Dermis microvascular lymphatic vessel endothelial cell (primary cell): ENCODE measurements around the gene LDLRAD3. TPM values are rescaled to one million over a fixed set of nuclear protein-coding genes. Genes with fewer than 3 reads are reported as not detected.

ENCODE experiments used
- DNase-seq, 2 donors: peaks; one replicate each; pipeline versions ENCODE4 v3.0.0 to v3.0.0-alpha.2; 2010; ENCODE audit warnings: low read depth in 2 of 2
- total RNA-seq: library from RNA; depleted of rRNA; stranded (reverse); fragments of >200 nt; gene quantifications from 2 replicates; pipeline ENCODE4 v1.2.1, GENCODE V29; 2014

LDLRAD3 gene
- total RNA-seq, 1 donor from 2014 or later, result 4.5 TPM

DNA sequence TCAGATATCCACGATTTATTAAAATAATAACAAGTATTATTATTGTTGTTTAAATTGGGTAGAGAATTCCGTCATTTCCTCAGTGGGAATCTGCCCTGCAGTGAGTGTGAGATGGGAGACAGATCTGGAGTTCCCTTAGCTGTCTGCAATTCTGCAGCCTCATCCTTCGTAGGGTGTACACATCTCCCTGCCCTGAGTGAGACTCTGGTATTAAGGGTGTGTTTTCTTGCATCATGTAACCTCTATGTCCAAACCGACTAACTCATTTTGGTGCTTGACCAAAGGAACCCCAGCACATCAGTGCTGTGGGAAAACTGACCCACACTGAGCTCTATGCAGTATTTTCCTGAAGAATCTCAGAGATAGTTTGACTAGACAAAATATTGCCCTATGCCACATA, 157.6 kb downstream of the LDLRAD3 start:
- DNase-seq, result no peak

DNA sequence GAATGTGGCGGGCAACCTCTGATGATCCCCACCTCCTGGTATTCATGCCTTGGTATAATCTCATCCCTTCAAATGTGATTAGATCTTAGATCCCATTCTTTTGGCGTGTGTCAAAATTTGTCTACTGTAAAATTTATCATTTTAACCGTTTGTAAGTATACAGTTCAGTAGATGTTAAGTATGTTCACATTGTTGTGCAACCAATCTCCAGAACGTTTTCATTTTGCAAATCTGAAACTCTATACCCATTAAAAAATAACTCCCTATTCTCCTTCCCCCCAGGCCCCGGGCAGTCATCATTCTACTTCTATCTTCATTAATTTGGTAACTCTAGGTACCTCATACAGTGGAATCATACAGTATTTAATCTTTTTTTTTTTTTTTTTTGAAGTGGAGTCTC, 159.0 kb downstream of the LDLRAD3 start:
- DNase-seq, result no peak

GRCh38 chr11:36103933-36104530, 160.2 kb downstream of the LDLRAD3 start:
- DNase-seq, result no peak

DNA sequence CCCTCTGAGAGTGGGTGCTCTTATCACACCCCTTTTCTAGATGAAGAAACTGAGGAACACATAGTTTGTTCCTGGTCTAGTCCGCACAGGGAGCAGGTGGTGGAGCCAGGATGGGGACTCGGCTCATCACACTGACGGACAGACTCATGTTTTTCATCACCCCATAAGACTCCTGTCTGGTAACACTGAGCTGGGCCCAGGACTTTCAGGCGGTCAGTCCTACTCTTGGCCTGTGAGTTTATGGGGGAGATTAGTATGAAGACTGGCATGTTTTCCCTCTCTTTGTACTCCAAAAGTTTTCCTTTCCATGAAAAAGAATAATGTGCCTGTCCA, 160.8 kb downstream of the LDLRAD3 start:
- DNase-seq, result no peak

DNA sequence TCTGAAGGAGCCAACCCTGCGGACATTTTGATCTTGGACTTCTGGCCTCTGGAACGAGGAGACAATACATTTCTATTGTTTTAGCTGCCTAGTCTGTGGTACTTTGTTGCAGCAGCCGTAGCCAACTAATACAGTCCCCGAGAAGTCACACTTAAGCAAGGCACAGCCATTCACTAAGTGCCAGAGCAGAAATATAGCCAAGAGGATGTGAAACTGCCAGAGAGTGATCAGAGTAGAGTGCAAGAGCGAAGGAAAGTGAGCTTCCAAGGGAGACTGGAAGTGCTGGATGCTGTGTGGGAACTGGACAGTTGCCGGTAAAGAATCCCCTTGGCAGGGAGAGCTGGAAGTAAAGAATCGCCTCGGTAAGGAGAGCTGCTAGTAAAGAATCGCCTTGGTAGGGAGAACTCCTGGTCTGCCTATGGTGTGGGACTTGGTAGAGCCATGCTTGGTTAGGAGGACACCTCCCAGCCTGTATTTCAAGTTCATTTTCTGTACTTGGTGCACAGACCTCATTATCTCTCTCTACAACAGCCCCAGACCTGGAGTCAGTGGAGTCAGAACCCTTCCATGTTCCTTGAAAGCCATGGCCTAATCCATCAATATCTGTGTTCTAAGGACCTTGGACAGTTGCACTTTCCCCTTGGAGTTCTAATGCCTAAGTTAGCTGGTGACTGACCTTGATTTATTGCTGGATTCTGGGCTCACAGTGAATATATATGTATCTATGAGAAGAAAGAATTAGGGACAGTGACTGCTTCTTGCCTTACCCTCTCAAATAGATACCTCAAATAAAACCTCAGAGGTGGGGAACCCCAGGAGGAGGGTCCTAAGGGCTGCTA, 162.1 kb downstream of the LDLRAD3 start:
- DNase-seq, result no peak

GRCh38 chr11:36107547-36107946, 163.7 kb downstream of the LDLRAD3 start:
- no peak for DNase-seq

- no peak for DNase-seq
These were observed 165.2 kb downstream of the LDLRAD3 start for GRCh38 chr11:36108881-36109589.

DNA sequence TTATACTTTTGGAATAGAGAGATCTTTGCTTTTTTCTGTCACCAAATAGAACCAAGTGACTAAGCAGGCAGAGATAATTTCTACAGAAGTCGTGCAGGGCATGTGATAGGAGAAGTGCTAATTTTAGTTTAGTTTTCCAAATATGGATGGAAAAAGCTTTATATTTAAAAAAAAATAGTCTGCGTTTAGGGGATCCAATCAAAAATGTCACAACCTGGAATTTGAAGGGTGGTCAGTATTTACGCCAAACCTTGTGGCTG, 165.7 kb downstream of the LDLRAD3 start:
- DNase-seq, result no peak

GRCh38 chr11:36109850-36110606, 166.2 kb downstream of the LDLRAD3 start:
- DNase-seq, result no peak

DNA sequence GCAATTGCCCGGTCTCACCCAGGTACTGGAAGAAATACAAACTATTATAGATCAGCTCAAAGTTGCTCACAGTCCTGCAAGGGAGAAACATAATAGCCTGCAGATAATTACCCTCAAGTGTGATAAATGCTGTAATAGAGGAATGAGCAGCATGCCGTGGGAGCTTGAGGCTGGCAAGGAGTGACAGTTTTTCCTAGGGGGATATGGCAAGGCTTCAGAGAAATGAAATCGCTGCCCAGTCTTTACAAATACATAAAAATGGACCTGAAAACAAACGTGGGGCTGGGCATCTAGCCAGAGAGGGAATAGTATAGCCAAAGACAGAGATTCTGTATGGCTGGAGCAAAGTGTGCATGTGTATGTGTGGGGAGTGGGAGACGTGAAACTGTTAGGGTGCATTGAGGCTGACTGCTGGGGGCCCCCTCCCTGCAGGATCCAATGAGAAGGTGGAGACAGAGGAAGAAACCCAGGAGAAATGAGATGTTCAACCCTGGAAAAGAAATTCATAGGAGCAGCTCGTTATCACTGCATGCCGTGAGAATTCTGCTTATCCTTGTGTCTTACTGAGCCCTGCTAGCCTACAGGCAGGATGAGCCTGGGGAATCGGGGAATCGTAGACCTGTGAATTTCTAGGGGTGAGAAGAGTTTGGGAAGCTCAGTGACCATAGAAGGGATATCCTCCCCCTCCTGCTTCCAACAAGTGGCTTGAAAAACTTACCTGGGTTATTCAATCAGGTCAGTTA, 167.0 kb downstream of the LDLRAD3 start:
- no peak for DNase-seq

GRCh38 chr11:36114095-36114494, 170.2 kb downstream of the LDLRAD3 start:
- no peak for DNase-seq

DNA sequence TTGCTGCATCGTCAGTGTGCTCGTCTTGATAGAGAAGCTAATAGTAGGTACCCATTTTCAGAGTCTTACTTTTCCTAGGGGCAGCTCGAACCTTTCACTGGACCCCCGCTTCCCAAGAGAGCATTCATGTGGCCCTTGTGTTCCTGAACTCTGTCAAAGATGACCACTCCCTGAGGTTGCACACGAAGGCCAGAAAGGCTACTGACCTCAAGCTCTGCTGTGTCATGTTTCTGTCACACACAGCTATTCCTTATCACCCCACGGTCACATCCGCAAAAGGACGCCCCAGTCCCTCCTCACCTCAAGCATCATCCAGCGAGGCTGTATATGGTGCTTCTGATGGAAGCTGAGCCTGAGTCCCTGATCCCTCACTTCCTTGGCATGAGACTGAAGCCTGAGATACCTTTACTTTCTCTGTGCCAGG, 171.5 kb downstream of the LDLRAD3 start:
- DNase-seq, result no peak

DNA sequence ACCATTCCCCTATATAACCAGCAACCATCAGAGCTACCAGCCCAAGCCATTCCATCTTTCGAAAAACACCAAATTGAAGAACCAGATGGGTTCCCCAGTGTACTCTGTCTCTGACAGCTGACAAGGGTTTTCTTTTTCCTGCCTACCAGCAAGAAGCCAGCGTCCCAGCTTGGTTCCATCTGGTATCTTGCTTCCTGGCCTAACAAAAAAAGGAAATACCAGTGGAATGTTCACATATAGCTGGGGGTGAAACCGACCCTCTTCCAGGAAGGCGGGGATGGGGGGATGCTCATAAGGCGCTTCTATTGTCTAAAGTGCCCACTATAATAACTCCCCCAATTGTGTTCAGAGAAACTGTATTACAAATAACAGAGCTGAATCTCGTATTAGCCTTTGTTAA, 172.3 kb downstream of the LDLRAD3 start:
- DNase-seq, result peak in 1 of 2 donors; percentile 81

- DNase-seq, result no peak
These were observed 174.2 kb downstream of the LDLRAD3 start for GRCh38 chr11:36118084-36118483.

GRCh38 chr11:36119300-36119699, 175.4 kb downstream of the LDLRAD3 start:
- DNase-seq, result no peak

GRCh38 chr11:36121054-36121453, 177.2 kb downstream of the LDLRAD3 start:
- no peak for DNase-seq

DNA sequence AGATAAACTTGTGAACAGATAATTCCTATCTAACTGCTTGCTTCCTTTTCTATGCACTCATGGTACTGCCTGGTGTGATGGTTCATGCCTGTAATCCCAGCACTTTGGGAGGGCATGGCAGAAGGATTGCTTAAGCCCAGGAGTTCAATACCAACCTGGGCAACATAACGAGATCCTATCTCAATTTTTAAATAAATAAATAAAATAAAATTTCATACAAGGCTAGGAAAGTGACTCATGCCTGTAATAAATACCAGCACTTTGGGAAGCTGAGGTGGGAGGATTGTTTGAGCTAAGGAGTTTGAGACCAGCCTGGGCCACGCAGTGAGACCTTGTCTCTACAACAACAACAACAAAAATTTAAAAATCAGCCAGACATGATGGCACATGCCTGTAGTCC, 178.8 kb downstream of the LDLRAD3 start:
- peak in 1 of 2 donors; percentile 25 for DNase-seq

DNA sequence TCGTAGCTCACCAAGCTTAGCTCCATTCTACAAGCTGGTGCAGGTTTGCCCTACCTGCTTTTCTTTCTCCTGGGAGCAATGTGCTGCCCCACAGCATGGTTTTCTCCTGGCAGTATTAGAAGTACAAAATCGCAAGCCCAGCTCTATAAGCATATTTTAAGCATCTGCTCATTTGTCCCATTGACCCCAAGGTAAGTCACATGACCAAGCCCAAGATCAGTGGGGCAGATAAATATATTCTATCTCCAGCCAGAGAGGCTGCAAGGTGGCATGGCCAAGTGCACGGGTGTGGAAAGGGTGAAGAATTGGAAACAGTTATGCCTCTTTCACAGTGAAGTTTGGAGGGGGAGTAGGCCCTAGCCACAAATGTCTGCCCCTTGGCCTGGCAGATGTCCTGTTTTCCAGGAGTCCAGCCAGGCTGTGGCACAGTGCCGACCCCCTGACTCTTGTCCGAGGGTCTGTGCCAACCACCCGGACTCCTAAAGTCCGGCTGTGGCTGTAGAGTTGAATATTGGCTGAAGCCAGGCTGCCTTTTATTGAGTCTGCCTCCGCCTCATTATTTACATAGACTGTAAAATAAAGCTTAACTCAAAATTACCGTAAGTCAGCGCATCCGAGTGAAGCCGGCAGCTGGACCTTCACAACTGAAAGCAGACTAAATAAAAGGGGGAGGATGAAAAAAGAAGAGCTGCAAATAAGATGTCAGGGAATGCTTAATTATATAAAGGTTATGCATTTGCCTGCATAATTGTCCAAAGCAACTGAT, 179.7 kb downstream of the LDLRAD3 start:
- no peak for DNase-seq

DNA sequence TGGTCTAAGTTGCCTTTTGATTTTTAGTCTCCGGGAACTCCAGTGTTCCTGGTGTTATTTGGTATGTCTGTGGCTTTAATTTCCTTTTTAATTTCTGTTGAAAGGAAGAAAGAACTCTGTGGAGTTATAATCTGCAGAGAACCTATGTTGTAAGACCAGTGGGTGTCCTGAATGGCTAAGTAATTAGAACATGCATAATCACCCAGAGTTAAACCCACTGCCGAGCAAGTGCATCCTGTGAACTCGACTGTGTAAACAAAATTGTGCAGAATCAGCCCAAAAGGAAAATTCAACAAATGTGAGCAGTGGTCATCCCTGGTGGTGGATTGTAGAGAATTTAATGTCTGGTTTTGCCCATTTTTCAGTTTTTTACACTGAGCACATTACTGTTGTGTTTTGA, 182.8 kb downstream of the LDLRAD3 start:
- DNase-seq, result peak; percentile 26 to 32

GRCh38 chr11:36127550-36127949, 183.7 kb downstream of the LDLRAD3 start:
- no peak for DNase-seq

GRCh38 chr11:36129955-36130354, 186.1 kb downstream of the LDLRAD3 start:
- DNase-seq, result no peak
